ENCODE results near the gene ZNF256. TPM values are rescaled to one million over a fixed set of nuclear protein-coding genes. Genes with fewer than 3 reads are reported as not detected.
A peak's percentile ranks its signal among the peaks of the same experiment; 100 is the strongest.

ZNF256 gene
- total and polyA plus RNA-seq, 2 of the 13 experiments (the other 11 are each of a cell fraction or from before 2014, with no cell fraction given) = 3.8 to 6.0 TPM

- TF ChIP-seq PATZ1 (CRISPR knock-in tag; IDR thresholded peaks at IDR 0.05) (peak; percentile 87), ZNF709 (CRISPR knock-in tag; IDR thresholded peaks at IDR 0.05) (peak; percentile 53; the same call in 1 of the 2 replicates), THAP11 (CRISPR knock-in tag; IDR thresholded peaks at IDR 0.05) (peak; percentile 98), ZBTB7B (CRISPR knock-in tag; IDR thresholded peaks at IDR 0.05) (peak; percentile 47; the same call in 1 of the 2 replicates), CREB1 (IDR thresholded peaks at IDR 0.05) (peak; percentile 89), CREB1 (CRISPR knock-in tag; IDR thresholded peaks at IDR 0.05) (peak; percentile 93), CEBPG (CRISPR knock-in tag; IDR thresholded peaks at IDR 0.05) (0 out of 2 replicates have a peak, but pooled peaks have one; percentile 3), ZNF280B (CRISPR knock-in tag; IDR thresholded peaks at IDR 0.05; ENCODE audit: borderline replicate concordance) (peak; percentile 84; the same call in 1 of the 2 replicates), ZNF143 (CRISPR knock-in tag; IDR thresholded peaks at IDR 0.05) (peak; percentile 95), ZSCAN9 (CRISPR knock-in tag; IDR thresholded peaks at IDR 0.05; ENCODE audit: borderline replicate concordance) (peak; percentile 58; the same call in 1 of the 2 replicates), ZFP91 (CRISPR knock-in tag; IDR thresholded peaks at IDR 0.05; ENCODE audit: borderline replicate concordance) (peak; percentile 90), ZNF451 (CRISPR knock-in tag; IDR thresholded peaks at IDR 0.05) (0 out of 2 replicates have a peak, but pooled peaks have one; percentile 54), ATF1 (CRISPR knock-in tag; IDR thresholded peaks at IDR 0.05) (peak; percentile 88), GABPB1 (CRISPR knock-in tag; IDR thresholded peaks at IDR 0.05) (peak; percentile 95), E2F5 (CRISPR knock-in tag; conservative IDR thresholded peaks at IDR 0.05) (peak; percentile 88), HMGXB4 (CRISPR knock-in tag; IDR thresholded peaks at IDR 0.05; ENCODE audit: borderline replicate concordance in 1 of 2, low read depth in 1 of 2) (peak; percentile 58 to 68), NR2C2 (CRISPR knock-in tag; IDR thresholded peaks at IDR 0.05; ENCODE audit: borderline replicate concordance) (peak; percentile 91), ZNF224 (CRISPR knock-in tag; IDR thresholded peaks at IDR 0.05) (0 out of 2 replicates have a peak, but pooled peaks have one; percentile 21)
These were observed 31.1 kb downstream of the ZNF256 start, which contains the start of gene ZNF417 (continued) for GRCh38 chr19:57916168-57916995.

Measured in HepG2 (cell line).